ENCODE results near the gene DDX10.

Gene DDX10

DNA sequence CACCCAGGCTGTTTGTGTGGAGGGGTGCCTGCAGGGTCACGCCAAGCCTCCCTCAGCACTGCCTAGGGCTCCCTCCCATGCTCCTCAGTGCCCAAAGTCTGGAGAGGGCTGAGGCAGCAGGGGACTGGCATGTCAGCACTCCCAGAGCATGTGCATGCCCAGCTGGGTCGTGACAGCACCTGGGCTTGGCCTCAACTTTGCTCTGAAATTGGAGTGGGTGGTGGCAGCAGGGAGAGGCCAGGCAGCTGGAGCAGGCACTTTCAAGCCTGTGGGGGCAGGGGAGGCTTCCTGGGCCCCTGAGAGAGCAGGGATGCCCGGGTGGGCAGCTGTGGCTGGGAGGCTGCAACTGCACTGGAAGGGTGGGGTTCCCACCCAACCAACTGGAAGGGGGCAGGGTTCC lies 35.6 kb upstream of the DDX10 start:
- no peaks in the 10 kb centered on the region for H3K27me3 ChIP-seq (ENCODE audit: insufficient read depth, poor library complexity, severe bottlenecking)
- TF ChIP-seq, protein P1, sequence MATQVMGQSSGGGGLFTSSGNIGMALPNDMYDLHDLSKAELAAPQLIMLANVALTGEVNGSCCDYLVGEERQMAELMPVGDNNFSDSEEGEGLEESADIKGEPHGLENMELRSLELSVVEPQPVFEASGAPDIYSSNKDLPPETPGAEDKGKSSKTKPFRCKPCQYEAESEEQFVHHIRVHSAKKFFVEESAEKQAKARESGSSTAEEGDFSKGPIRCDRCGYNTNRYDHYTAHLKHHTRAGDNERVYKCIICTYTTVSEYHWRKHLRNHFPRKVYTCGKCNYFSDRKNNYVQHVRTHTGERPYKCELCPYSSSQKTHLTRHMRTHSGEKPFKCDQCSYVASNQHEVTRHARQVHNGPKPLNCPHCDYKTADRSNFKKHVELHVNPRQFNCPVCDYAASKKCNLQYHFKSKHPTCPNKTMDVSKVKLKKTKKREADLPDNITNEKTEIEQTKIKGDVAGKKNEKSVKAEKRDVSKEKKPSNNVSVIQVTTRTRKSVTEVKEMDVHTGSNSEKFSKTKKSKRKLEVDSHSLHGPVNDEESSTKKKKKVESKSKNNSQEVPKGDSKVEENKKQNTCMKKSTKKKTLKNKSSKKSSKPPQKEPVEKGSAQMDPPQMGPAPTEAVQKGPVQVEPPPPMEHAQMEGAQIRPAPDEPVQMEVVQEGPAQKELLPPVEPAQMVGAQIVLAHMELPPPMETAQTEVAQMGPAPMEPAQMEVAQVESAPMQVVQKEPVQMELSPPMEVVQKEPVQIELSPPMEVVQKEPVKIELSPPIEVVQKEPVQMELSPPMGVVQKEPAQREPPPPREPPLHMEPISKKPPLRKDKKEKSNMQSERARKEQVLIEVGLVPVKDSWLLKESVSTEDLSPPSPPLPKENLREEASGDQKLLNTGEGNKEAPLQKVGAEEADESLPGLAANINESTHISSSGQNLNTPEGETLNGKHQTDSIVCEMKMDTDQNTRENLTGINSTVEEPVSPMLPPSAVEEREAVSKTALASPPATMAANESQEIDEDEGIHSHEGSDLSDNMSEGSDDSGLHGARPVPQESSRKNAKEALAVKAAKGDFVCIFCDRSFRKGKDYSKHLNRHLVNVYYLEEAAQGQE (IDR thresholded peaks at IDR 0.05; ENCODE audit: insufficient replicate concordance, low read depth), result no peak
- TF ChIP-seq, protein P2, sequence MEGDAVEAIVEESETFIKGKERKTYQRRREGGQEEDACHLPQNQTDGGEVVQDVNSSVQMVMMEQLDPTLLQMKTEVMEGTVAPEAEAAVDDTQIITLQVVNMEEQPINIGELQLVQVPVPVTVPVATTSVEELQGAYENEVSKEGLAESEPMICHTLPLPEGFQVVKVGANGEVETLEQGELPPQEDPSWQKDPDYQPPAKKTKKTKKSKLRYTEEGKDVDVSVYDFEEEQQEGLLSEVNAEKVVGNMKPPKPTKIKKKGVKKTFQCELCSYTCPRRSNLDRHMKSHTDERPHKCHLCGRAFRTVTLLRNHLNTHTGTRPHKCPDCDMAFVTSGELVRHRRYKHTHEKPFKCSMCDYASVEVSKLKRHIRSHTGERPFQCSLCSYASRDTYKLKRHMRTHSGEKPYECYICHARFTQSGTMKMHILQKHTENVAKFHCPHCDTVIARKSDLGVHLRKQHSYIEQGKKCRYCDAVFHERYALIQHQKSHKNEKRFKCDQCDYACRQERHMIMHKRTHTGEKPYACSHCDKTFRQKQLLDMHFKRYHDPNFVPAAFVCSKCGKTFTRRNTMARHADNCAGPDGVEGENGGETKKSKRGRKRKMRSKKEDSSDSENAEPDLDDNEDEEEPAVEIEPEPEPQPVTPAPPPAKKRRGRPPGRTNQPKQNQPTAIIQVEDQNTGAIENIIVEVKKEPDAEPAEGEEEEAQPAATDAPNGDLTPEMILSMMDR (IDR thresholded peaks at IDR 0.05; ENCODE audit: insufficient read depth, low read length), result no peak
- TF ChIP-seq GABPA (IDR thresholded peaks at IDR 0.05; ENCODE audit: low read depth) (no peak), SPI1 (IDR thresholded peaks at IDR 0.05; ENCODE audit: borderline replicate concordance, low read depth) (no peak), POLR2AphosphoS5 (IDR thresholded peaks at IDR 0.05; ENCODE audit: low read depth) (no peak)
- H3K27ac ChIP-seq (replicated peaks), result no peak overlapping the region
- H3K4me3 ChIP-seq (replicated peaks; ENCODE audit: insufficient read depth, low read length), result no peak overlapping the region
- DNase-seq (ENCODE audit: low read depth in 1 of 2, low spot score in 1 of 2), result no peak

DNA sequence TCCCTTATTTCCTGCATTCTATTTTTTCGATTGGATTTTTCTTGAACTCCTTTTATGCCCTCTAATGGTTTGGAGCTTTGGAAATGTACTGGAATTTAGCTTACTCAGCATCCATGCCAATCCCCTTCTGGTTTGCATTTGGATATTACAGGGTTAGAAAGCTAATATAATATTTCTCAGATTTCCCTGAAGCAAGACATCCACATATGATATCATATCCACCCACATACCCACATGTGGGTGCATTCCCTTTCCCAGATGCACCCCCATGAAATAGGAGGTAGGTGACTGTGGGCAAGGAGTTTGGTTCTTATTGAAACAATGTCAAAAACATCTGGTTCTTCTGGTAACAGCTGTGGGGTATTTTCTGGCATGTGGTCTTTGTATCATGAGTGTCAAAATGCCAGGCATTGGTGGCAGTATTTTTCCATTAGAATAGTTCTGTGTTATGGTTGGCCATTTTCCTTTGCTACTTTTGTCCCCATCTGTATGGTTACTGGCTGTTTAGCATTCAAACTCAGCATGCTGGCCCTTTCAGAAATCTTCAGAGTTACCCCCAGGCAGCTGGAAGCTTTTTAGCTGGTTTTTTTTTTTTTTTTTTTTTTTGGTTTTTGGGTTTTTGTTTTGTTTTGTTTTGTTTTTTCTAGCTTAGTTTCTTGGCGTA lies 32.7 kb upstream of the DDX10 start:
- TF ChIP-seq POLR2AphosphoS5 (IDR thresholded peaks at IDR 0.05; ENCODE audit: low read depth) (no peak), GABPA (IDR thresholded peaks at IDR 0.05; ENCODE audit: low read depth) (no peak), SPI1 (IDR thresholded peaks at IDR 0.05; ENCODE audit: borderline replicate concordance, low read depth) (no peak)
- TF ChIP-seq, protein P1 (IDR thresholded peaks at IDR 0.05; ENCODE audit: insufficient replicate concordance, low read depth), result no peak
- no peaks in the 10 kb centered on the region for H3K27me3 ChIP-seq (ENCODE audit: insufficient read depth, poor library complexity, severe bottlenecking)
- H3K27ac ChIP-seq (replicated peaks), result no peak overlapping the region
- no peak overlapping the region for H3K4me3 ChIP-seq (replicated peaks; ENCODE audit: insufficient read depth, low read length)
- DNase-seq (ENCODE audit: low read depth in 1 of 2, low spot score in 1 of 2), result no peak

DNA sequence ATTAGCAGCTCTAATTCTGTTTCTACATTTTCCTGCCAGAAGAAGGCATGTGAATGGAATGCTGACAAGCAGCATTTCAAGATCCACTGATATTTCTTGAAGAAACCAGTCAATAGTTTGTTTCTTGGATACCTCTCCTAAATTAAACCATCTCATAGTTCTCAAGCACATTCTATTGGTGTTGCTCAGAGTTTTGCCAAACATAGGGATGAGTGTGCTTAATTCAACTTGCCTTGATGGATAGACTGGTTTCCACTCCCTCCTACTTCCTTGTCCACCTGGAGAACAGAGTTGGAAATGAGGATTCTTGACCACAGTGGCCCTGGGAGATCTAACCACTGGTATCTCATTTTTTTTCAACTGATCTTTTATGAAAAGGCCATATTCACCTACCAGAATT lies 29.8 kb upstream of the DDX10 start:
- no peak for DNase-seq (ENCODE audit: low read depth in 1 of 2, low spot score in 1 of 2)

More for the DNA sequence above, 29.8 kb upstream of the DDX10 start:
- TF ChIP-seq, protein P2 (IDR thresholded peaks at IDR 0.05; ENCODE audit: insufficient read depth, low read length), result no peak
- TF ChIP-seq POLR2AphosphoS5 (IDR thresholded peaks at IDR 0.05; ENCODE audit: low read depth) (no peak), SPI1 (IDR thresholded peaks at IDR 0.05; ENCODE audit: borderline replicate concordance, low read depth) (no peak), GABPA (IDR thresholded peaks at IDR 0.05; ENCODE audit: low read depth) (no peak)
- TF ChIP-seq, protein P1 (IDR thresholded peaks at IDR 0.05; ENCODE audit: insufficient replicate concordance, low read depth), result no peak
- Histone ChIP-seq H3K4me3 (replicated peaks; ENCODE audit: insufficient read depth, low read length) (no peak overlapping the region), H3K27ac (replicated peaks) (no peak overlapping the region), H3K27me3 (ENCODE audit: insufficient read depth, poor library complexity, severe bottlenecking) (no peaks in the 10 kb centered on the region)

Measured in HL-60 (cell line).